IMR-90 (cell line): ENCODE measurements around the gene C11orf54. TPM values are rescaled to one million over a fixed set of nuclear protein-coding genes. Genes with fewer than 3 reads are reported as not detected.

Experiments
- ATAC-seq: fragments of 200-7000 bp; cut with Tn5 transposase; 2 replicates; pipeline ENCODE4 v1.9.1; 2020; ENCODE audit warnings: low read depth, mild to moderate bottlenecking, moderate library complexity
- BruUV-seq: library from RNA; stranded (reverse); fragments of 400-500 nt; replicated peaks from 2 replicates; lab custom pipeline; 2021; lab: Mats Ljungman, UMichigan
- CTCF ChIA-PET: fragments of 300-600 bp; formaldehyde crosslinking; extraction: SDS; loops from one replicate; lab custom pipeline; 2021; ENCODE audit warnings: antibody characterized with exemption; lab: Yijun Ruan, JAX
- POLR2A ChIA-PET: fragments of 300-600 bp; sonication (Branson Sonifier 250); formaldehyde crosslinking; loops from one replicate; lab custom pipeline; 2022; ENCODE audit warnings: antibody characterized with exemption; ENCODE audit not compliant: unreplicated experiment; lab: Charles Lee
- DNase-seq: peaks from one replicate; pipeline ENCODE4 v3.0.0; 2013
- H2AFZ ChIP-seq: replicated peaks from 2 replicates; pipeline ENCODE3; 2013; ENCODE audit warnings: low read length, mild to moderate bottlenecking; ENCODE audit not compliant: poor library complexity
- H2AK5ac ChIP-seq: 2 replicates; pipeline ENCODE4 v1.6.1; 2013; ENCODE audit warnings: low read depth, low read length, inconsistent platforms
- H2AK9ac ChIP-seq: replicated peaks from 2 replicates; pipeline ENCODE3; 2013; ENCODE audit warnings: mild to moderate bottlenecking, low read depth, low read length, moderate library complexity; ENCODE audit not compliant: poor library complexity
- H2BK120ac ChIP-seq: 2 replicates; pipeline ENCODE4 v1.6.1; 2013; ENCODE audit warnings: low read depth, low read length, inconsistent platforms
- H2BK15ac ChIP-seq: 3 replicates; pipeline ENCODE4 v1.6.1; 2013; ENCODE audit warnings: low read depth, low read length, inconsistent platforms
- H2BK20ac ChIP-seq: 2 replicates; pipeline ENCODE4 v1.6.1; 2013; ENCODE audit warnings: low read depth, mild to moderate bottlenecking, inconsistent platforms, low read length, moderate library complexity
- H2BK5ac ChIP-seq: 2 replicates; pipeline ENCODE4 v1.6.1; 2013; ENCODE audit warnings: mild to moderate bottlenecking, low read depth, low read length, inconsistent platforms; ENCODE audit not compliant: poor library complexity, severe bottlenecking
- H3K14ac ChIP-seq: replicated peaks from 2 replicates; pipeline ENCODE4 v1.6.1; 2013; ENCODE audit warnings: low read depth, low read length, inconsistent platforms
- H3K18ac ChIP-seq: 2 replicates; pipeline ENCODE4 v1.6.1; 2013; ENCODE audit warnings: low read depth, low read length, control low read depth
- H3K23ac ChIP-seq: 2 replicates; pipeline ENCODE4 v1.6.1; 2013; ENCODE audit warnings: low read depth, low read length, inconsistent platforms
- H3K27ac ChIP-seq: 2 replicates; pipeline ENCODE4 v1.5.1; 2013; ENCODE audit warnings: mild to moderate bottlenecking, control low read depth, low read length; ENCODE audit not compliant: insufficient read depth
- H3K27me3 ChIP-seq: 2 replicates; pipeline ENCODE4 v1.6.1; 2013; ENCODE audit warnings: low read length; ENCODE audit not compliant: control insufficient read depth, insufficient read depth
- H3K36me3 ChIP-seq: 2 replicates; pipeline ENCODE4 v1.6.1; 2013; ENCODE audit warnings: low read length, mixed read lengths; ENCODE audit not compliant: control insufficient read depth, insufficient read depth
- H3K4ac ChIP-seq: 2 replicates; pipeline ENCODE4 v1.6.1; 2013; ENCODE audit warnings: low read depth, low read length, inconsistent platforms
- H3K4me1 ChIP-seq: 2 replicates; pipeline ENCODE4 v1.6.1; 2013; ENCODE audit warnings: low read length, mixed read lengths; ENCODE audit not compliant: control insufficient read depth, insufficient read depth
- H3K4me2 ChIP-seq: 2 replicates; pipeline ENCODE4 v1.6.1; 2013; ENCODE audit warnings: low read depth, mild to moderate bottlenecking, control low read depth, low read length, moderate library complexity
- H3K4me3 ChIP-seq: 2 replicates; pipeline ENCODE4 v1.5.1; 2013; ENCODE audit warnings: low read depth, mild to moderate bottlenecking, control low read depth, low read length, moderate library complexity; ENCODE audit not compliant: insufficient read depth
- H3K56ac ChIP-seq: 2 replicates; pipeline ENCODE4 v1.6.1; 2013; ENCODE audit warnings: low read length, inconsistent platforms; ENCODE audit not compliant: insufficient read depth; ENCODE audit errors: extremely low read depth
- H3K79me1 ChIP-seq, 2 experiments: 2 replicates each; pipeline ENCODE4 v1.6.1; 2013; ENCODE audit warnings: low read length in 2 of 2, inconsistent platforms in 1 of 2, low read depth in 1 of 2
- H3K9ac ChIP-seq: 2 replicates; pipeline ENCODE4 v1.6.1; 2013; ENCODE audit warnings: low read depth, low read length, control low read depth
- H3K9me1 ChIP-seq: 2 replicates; pipeline ENCODE4 v1.6.1; 2013; ENCODE audit warnings: low read length, inconsistent platforms; ENCODE audit not compliant: insufficient read depth
- H3K9me3 ChIP-seq: 2 replicates; pipeline ENCODE4 v1.6.1; 2013; ENCODE audit warnings: low read length; ENCODE audit not compliant: control insufficient read depth, insufficient read depth
- H4K20me1 ChIP-seq: 2 replicates; pipeline ENCODE4 v1.6.1; 2013; ENCODE audit warnings: low read length, inconsistent platforms; ENCODE audit not compliant: insufficient read depth
- H4K5ac ChIP-seq: 2 replicates; pipeline ENCODE4 v1.6.1; 2013; ENCODE audit warnings: mild to moderate bottlenecking, low read depth, low read length, control low read depth
- H4K8ac ChIP-seq, 2 experiments: 2 replicates each; pipeline ENCODE4 v1.6.1; 2013; ENCODE audit warnings: low read depth in 2 of 2, low read length in 2 of 2, control low read depth in 1 of 2, inconsistent platforms in 1 of 2
- H4K91ac ChIP-seq: 2 replicates; pipeline ENCODE4 v1.6.1; 2013; ENCODE audit warnings: low read depth, low read length, inconsistent platforms; ENCODE audit not compliant: insufficient read depth
- RAD21 ChIP-seq: IDR thresholded peaks from 2 replicates; pipeline ENCODE4 v1.6.1; 2012; ENCODE audit warnings: low read length, improper control_type of control experiment
- WGBS, 2 experiments: methylation state at CpG; one replicate each; pipeline versions ENCODE4 v1.1.5 to v1.1.7; 2013; ENCODE audit warnings: missing lambda C conversion rate in 2 of 2; ENCODE audit not compliant: insufficient read length in 1 of 2; ENCODE audit errors: extremely low coverage in 2 of 2; 5-methylcytosine and 5-hydroxymethylcytosine counted together
- dilution Hi-C: fragments of 300-500 bp; cut with HindIII; formaldehyde crosslinking; loops from one replicate; pipeline ENCODE4 v1.14.3; 2018; ENCODE audit warnings: low sequenced_read_pairs; ENCODE audit not compliant: unreplicated experiment
- in situ Hi-C: fragments of 300-500 bp; cut with MboI; formaldehyde crosslinking; loops from 3 replicates; pipeline ENCODE4 v1.14.3; 2019; ENCODE audit warnings: low sequenced_read_pairs, inconsistent platforms, mixed read lengths
- intact Hi-C: fragments of 100-400 bp; cut with micrococcal nuclease; formaldehyde crosslinking; loops from 2 replicates; pipeline ENCODE4 v1.10.0; 2022
- polyA plus RNA-seq, 3 experiments: library from polyadenylated mRNA; depleted of rRNA; stranded (reverse); fragments of >200 nt; gene quantifications; 2 replicates each; pipeline ENCODE4 v1.2.3, GENCODE V29; 2012; ENCODE audit warnings: low replicate concordance in 1 of 3
- total RNA-seq: library from RNA; depleted of rRNA; stranded (reverse); fragments of >200 nt; gene quantifications from 2 replicates; pipeline ENCODE4 v1.2.3, GENCODE V29; 2012
- TF ChIP-seq, protein P1 (sequence below): fragments of 150-350 bp; IDR thresholded peaks from 2 replicates; pipeline ENCODE4 v1.6.1; 2017; ENCODE audit warnings: mild to moderate bottlenecking, antibody characterized with exemption, low read length, low read depth

C11orf54 gene
- total and polyA plus RNA-seq, 2 of the 4 experiments (the other 2 are of a cell fraction), result 13.7 to 16.0 TPM

DNA sequence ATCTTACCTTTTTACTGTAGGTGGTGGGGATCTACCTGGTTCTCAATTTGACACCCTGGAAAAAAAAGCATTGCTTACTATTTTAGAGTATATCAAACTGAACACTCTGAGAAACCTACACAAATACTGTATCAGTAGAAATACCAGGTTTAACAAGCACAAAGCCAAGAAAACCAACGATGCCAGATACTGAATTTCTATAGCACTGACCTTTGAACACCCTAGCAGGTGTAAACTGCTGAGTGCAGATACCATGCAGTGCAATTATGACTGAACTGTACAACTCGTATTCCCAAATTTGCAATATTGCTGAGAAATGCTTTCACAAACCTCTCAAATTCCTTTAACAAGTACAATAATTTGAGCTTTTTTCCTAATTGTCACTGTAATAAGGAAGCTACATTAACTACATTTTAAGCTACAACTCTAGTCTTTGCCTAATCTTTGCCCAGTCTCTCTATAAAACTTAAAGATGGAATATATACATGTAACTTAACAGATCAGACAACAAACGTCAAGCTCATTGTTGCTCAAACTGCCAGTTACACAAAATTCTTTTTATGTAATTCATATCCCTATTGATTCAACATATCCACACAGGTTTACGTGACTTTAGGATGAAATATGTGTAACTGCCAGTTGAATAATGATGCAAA is 9.1 kb upstream of the C11orf54 start:
- no TSS peak for BruUV-seq
- Histone ChIP-seq H3K56ac (no peak overlapping the region), H3K14ac (no peak overlapping the region), H2AK9ac (no peak overlapping the region), H3K9me3 (no peaks in the 10 kb centered on the region), H3K9me1 (no peaks in the 10 kb centered on the region; the same call in 1 of the 2 replicates), H3K27me3 (no peaks in the 10 kb centered on the region), H3K36me3 (peaks cover 43% of the 10 kb centered on the region), H3K23ac (peak overlapping the region; percentile 45; the same call in 1 of the 2 replicates), H2BK120ac (no peak overlapping the region), H3K4ac (no peak overlapping the region), H3K18ac (no peak overlapping the region), H2BK15ac (no peak overlapping the region), H3K4me3 (no peak overlapping the region), H3K27ac (no peak overlapping the region), H4K91ac (no peak overlapping the region), H3K79me1 (peaks cover 11 to 33% of the 10 kb centered on the region in 2 experiments; a peak in 2 of 4 replicates), H4K20me1 (peaks cover 78% of the 10 kb centered on the region), H2AFZ (no peak overlapping the region), H3K4me1 (peaks cover 15% of the 10 kb centered on the region), H4K8ac (no peak overlapping the region), H3K9ac (no peak overlapping the region), H2AK5ac (no peak overlapping the region), H2BK5ac (no peak overlapping the region), H3K4me2 (no peak overlapping the region), H4K5ac (no peak overlapping the region), H2BK20ac (no peak overlapping the region)
- ATAC-seq, result no peak
- in situ Hi-C loops, result loop anchor here (10.0 kb wide), 1 partner anchor 402 kb away; no protein-coding TSS in a partner anchor
- WGBS, 2 experiments, result 80% methylated on average over 1 of the region's 4 CpGs; no CpG with 5 or more reads in 1 of the 2 experiments
- intact Hi-C loops, result no loop called here
- TF ChIP-seq RAD21, result no peak
- TF ChIP-seq, protein P1, sequence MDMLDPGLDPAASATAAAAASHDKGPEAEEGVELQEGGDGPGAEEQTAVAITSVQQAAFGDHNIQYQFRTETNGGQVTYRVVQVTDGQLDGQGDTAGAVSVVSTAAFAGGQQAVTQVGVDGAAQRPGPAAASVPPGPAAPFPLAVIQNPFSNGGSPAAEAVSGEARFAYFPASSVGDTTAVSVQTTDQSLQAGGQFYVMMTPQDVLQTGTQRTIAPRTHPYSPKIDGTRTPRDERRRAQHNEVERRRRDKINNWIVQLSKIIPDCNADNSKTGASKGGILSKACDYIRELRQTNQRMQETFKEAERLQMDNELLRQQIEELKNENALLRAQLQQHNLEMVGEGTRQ, result no peak
- dilution Hi-C loops, result no loop called here
- ChIA-PET POLR2A (interaction anchor here (2.5 kb wide), 1 partner anchor 9 kb away, joined by 8 read pairs; the partner anchor contains the start of genes C11orf54 and TAF1D), CTCF (interaction anchor here (0.6 to 1.0 kb wide), 2 partner anchors 9 to 1242 kb away, joined by 3 read pairs; partner anchors contain the start of genes C11orf54 and TAF1D)
- no peak for DNase-seq
